Vagina (tissue), 2 donors: Measurements from ENCODE around the gene TEX35. TPM values are rescaled to one million over a fixed set of nuclear protein-coding genes. Genes with fewer than 3 reads are reported as not detected.
"Not testable (repeated sequence)": the region's sequence is repeated elsewhere in the genome, so short reads cannot be mapped to it uniquely, and the experiment has no call there.

Experiments
- DNase-seq, 2 donors: peaks; one replicate each; pipeline ENCODE4 v3.0.0-alpha.2; 2017; ENCODE audit errors: extremely low spot score in 2 of 2
- H3K27ac ChIP-seq: fragments of 200-600 bp; sonication (generic); one replicate; pipeline ENCODE4 v1.5.1; 2019
- H3K27me3 ChIP-seq: fragments of 200-600 bp; sonication (generic); one replicate; pipeline ENCODE4 v1.5.1; 2019
- H3K36me3 ChIP-seq, 2 donors: fragments of 200-600 bp; sonication (generic); one replicate each; pipeline ENCODE4 v1.5.1; 2017 to 2019
- H3K4me1 ChIP-seq: fragments of 200-600 bp; sonication (generic); one replicate; pipeline ENCODE4 v1.5.1; 2019
- H3K4me3 ChIP-seq, 2 donors: fragments of 200-600 bp; sonication (generic); 1 replicate in 1 of 2; 2 replicates in 1 of 2; pipeline ENCODE4 v1.5.1; 2016 to 2019
- H3K9me3 ChIP-seq: fragments of 200-600 bp; sonication (generic); one replicate; pipeline ENCODE4 v1.5.1; 2019
- POLR2A ChIP-seq, 2 donors: fragments of 450-650 bp; IDR thresholded peaks; one replicate each; pipeline ENCODE4 v1.6.1; 2017; ENCODE audit warnings: antibody characterized with exemption in 2 of 2, mild to moderate bottlenecking in 2 of 2, moderate library complexity in 2 of 2
- POLR2AphosphoS5 ChIP-seq, 2 donors: sonication (generic); formaldehyde crosslinking; IDR thresholded peaks; one replicate each; pipeline ENCODE4 v1.9.0; 2017; ENCODE audit warnings: antibody characterized with exemption in 2 of 2, mild to moderate bottlenecking in 2 of 2, low read depth in 1 of 2; ENCODE audit not compliant: insufficient read depth in 1 of 2
- intact Hi-C: fragments of 100-400 bp; cut with DNase I; formaldehyde crosslinking; loops from one replicate; pipeline ENCODE4 v1.15.1; 2023
- total RNA-seq: library from RNA; depleted of rRNA; stranded (reverse); fragments of >200 nt; gene quantifications from one replicate; pipeline ENCODE4 v1.2.3, GENCODE V29; 2016
- TF ChIP-seq, protein P1 (sequence below), 3 experiments: fragments of 450-650 bp in 2 of 3; fragments of 200-600 bp in 1 of 3; sonication (generic) in 1 of 3; IDR thresholded peaks; one replicate each; pipeline ENCODE4 v1.5.1; 2017 to 2019; ENCODE audit warnings: antibody characterized with exemption in 3 of 3, mild to moderate bottlenecking in 2 of 3, moderate library complexity in 2 of 3

Gene TEX35
- total RNA-seq, 1 donor from 2014 or later: not detected

DNA sequence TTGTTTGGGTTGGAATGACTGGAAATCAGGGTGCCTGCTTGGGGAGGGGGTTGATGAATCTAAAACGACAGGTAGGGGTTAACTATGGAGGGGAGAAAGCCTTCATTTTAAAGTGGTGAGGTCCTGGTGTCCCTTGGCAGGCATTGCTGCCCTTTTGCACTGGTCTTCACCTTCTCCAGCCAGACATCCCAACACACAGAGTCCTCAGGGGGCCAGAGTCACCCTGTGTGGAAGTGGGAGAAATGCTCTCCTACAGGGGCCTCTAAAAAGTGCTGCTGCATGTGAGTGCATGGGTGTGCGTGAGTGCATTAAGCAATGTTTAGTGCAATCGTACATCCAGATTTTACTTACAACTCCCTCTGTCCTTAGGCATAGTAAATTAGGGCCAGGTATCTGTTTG is 39.0 kb downstream of the TEX35 start:
- DNase-seq: peak in 1 of 2 donors; percentile 7
- intact Hi-C loops: loop anchor here (1.0 kb wide), 1 partner anchor 21 kb away; no protein-coding TSS in a partner anchor
- H3K4me1 ChIP-seq: no peaks in the 10 kb centered on the region
- no peaks in the 10 kb centered on the region for H3K36me3 ChIP-seq
- no peaks in the 10 kb centered on the region for H3K27me3 ChIP-seq
- H3K4me3 ChIP-seq: no peak overlapping the region
- TF ChIP-seq, protein P1, sequence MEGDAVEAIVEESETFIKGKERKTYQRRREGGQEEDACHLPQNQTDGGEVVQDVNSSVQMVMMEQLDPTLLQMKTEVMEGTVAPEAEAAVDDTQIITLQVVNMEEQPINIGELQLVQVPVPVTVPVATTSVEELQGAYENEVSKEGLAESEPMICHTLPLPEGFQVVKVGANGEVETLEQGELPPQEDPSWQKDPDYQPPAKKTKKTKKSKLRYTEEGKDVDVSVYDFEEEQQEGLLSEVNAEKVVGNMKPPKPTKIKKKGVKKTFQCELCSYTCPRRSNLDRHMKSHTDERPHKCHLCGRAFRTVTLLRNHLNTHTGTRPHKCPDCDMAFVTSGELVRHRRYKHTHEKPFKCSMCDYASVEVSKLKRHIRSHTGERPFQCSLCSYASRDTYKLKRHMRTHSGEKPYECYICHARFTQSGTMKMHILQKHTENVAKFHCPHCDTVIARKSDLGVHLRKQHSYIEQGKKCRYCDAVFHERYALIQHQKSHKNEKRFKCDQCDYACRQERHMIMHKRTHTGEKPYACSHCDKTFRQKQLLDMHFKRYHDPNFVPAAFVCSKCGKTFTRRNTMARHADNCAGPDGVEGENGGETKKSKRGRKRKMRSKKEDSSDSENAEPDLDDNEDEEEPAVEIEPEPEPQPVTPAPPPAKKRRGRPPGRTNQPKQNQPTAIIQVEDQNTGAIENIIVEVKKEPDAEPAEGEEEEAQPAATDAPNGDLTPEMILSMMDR (IDR thresholded peaks at IDR 0.05): no peak
- TF ChIP-seq POLR2AphosphoS5 (IDR thresholded peaks at IDR 0.05; ENCODE audit: insufficient read depth in 1 of 2, low read depth in 1 of 2) (no peak), POLR2A (IDR thresholded peaks at IDR 0.05) (no peak)
- H3K27ac ChIP-seq: no peak overlapping the region
- H3K9me3 ChIP-seq: no peaks in the 10 kb centered on the region

DNA sequence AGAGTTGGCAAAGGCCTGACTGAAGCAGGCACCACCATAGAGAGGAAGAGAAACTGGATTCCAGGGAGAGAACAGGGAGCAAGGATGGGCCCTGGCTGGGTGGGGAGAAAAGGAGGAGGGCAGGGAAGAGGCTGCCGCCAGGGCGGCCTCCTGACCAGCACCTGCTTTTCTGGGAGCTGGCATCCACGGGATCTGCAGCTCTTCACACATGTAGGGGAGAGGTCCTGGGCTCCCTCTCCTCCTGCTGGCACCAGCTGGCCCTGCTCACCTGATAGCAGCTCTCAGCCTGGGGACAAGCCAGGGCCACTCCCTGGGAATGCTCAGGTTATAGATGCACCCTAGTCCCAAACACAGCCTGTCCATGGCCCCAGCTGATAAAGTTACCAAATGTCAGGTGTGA is 39.9 kb downstream of the TEX35 start:
- intact Hi-C loops: loop anchor here (1.0 kb wide), 1 partner anchor 22 kb away; no protein-coding TSS in a partner anchor
- H3K4me1 ChIP-seq: no peaks in the 10 kb centered on the region
- TF ChIP-seq POLR2A (IDR thresholded peaks at IDR 0.05) (no peak), POLR2AphosphoS5 (IDR thresholded peaks at IDR 0.05; ENCODE audit: insufficient read depth in 1 of 2, low read depth in 1 of 2) (no peak)
- TF ChIP-seq, protein P1 (IDR thresholded peaks at IDR 0.05): no peak
- no peak overlapping the region for H3K4me3 ChIP-seq
- no peaks in the 10 kb centered on the region for H3K9me3 ChIP-seq
- DNase-seq: peak in 1 of 2 donors; percentile 84
- no peaks in the 10 kb centered on the region for H3K36me3 ChIP-seq
- H3K27ac ChIP-seq: no peak overlapping the region
- no peaks in the 10 kb centered on the region for H3K27me3 ChIP-seq

DNA sequence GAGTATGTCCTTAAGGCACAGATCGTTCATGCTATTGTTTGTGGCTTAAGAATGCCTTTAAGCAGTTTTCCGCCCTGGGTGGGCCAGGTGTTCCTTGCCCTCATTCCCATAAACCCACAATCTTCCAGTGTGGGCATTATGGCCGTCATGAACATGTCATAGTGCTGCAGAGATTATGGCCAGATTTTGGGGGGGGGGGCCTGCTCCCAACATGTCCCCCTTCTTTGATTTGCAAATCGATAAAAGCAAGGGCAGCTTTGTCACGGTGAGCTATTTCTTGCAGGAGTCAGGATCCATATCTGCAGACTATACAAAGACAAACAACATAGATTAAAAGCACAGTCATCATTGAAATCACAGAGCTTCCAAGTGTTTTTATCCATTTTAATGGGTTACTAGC is 41.4 kb downstream of the TEX35 start:
- intact Hi-C loops, H3K27ac ChIP-seq, H3K4me3 ChIP-seq, H3K36me3 ChIP-seq, H3K27me3 ChIP-seq, H3K9me3 ChIP-seq, H3K4me1 ChIP-seq: not testable (repeated sequence)
- DNase-seq: peak in 1 of 2 donors; percentile 7

DNA sequence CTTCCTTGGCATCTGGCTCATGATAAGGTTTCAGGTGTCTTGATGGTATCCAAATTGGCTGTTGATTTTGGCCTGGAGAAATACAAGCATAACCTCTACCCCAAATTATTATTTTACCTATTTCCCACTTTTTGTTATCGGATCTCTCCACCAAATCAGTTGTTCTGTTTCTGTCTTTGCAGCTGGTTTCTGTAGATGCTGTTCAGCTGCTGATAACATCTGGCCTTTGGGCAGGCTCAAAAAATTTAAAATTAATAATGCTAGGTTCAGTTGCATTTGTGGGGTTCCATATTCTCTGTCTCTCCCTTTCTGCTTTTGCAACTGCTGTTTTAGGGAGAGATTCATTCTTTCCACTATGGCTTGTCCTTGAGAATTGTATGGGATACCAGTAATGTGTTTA is 42.7 kb downstream of the TEX35 start:
- H3K27me3 ChIP-seq, H3K27ac ChIP-seq, DNase-seq, intact Hi-C loops, H3K4me1 ChIP-seq, H3K4me3 ChIP-seq, H3K9me3 ChIP-seq, H3K36me3 ChIP-seq: not testable (repeated sequence)

DNA sequence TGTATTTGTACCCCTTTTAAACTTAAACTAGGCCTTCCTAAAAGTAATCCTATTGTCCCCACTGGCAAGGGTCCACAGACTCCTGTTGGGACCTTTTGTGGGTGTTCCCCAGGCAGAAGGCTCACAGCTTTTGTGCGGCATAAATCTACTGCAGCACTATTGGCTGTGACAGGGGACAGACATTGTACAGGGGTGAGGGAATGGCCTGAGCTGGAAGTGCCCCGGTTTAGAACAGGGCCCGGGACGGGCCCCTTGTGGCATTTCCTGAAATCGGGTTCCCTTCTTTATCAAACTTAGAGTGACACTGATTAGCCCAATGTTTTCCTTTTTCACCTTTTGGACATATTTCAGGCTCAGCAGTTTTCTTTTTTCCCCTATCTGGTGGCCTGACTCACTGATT is 45.9 kb downstream of the TEX35 start:
- H3K27me3 ChIP-seq, intact Hi-C loops, H3K9me3 ChIP-seq, H3K4me3 ChIP-seq, H3K4me1 ChIP-seq, H3K27ac ChIP-seq, H3K36me3 ChIP-seq: not testable (repeated sequence)
- DNase-seq: peak in 1 of 2 donors; percentile 2

DNA sequence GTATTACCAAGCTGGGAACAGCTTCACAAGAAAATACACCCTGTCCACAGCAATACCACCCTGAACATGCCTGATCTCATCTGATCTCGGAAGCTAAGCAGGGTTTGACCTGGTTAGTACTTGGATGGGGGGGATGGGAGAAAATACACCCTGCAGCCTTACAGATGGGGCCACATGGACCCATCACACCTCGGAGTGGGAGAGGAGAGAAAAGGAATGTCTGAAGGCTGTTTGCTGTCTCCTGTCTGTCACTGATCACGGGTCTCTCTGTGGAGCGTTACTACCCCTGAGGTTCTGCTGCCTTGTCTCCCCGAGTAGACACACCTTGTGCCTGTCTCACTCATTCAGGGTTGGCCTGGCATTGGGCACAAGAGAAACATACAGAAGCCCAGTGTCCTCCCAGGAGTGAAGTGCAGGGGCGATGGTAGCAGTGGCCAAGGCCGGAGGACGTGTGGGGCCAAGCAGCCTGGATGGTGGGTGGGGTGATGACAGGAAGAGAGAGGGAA is 48.0 kb downstream of the TEX35 start:
- Histone ChIP-seq H3K9me3 (no peaks in the 10 kb centered on the region), H3K4me1 (no peaks in the 10 kb centered on the region), H3K36me3 (no peaks in the 10 kb centered on the region), H3K4me3 (no peak overlapping the region), H3K27me3 (no peaks in the 10 kb centered on the region), H3K27ac (no peak overlapping the region)
- DNase-seq: peak in 1 of 2 donors; percentile 52
- intact Hi-C loops: no loop called here
- TF ChIP-seq POLR2AphosphoS5 (IDR thresholded peaks at IDR 0.05; ENCODE audit: insufficient read depth in 1 of 2, low read depth in 1 of 2): no peak
- TF ChIP-seq POLR2A (IDR thresholded peaks at IDR 0.05): no peak
- TF ChIP-seq, protein P1 (IDR thresholded peaks at IDR 0.05): no peak
